Transverse colon (tissue), 4 donors: ENCODE results near the gene SLC36A4. TPM values are rescaled to one million over a fixed set of nuclear protein-coding genes. Genes with fewer than 3 reads are reported as not detected.

Experiments used
- DNase-seq: peaks from one replicate; pipeline ENCODE4 v3.0.0-alpha.2; 2019
- H3K27ac ChIP-seq, 4 donors: fragments of 200-600 bp; sonication (generic); 2 replicates each; pipeline ENCODE4 v1.5.1; 2016 to 2018; ENCODE audit warnings: inconsistent platforms in 4 of 4
- H3K27me3 ChIP-seq: fragments of 200-600 bp; sonication (generic); 2 replicates; pipeline ENCODE4 v1.5.1; 2017; ENCODE audit warnings: inconsistent platforms
- H3K36me3 ChIP-seq, 4 donors: fragments of 200-600 bp; sonication (generic); 2 replicates each; pipeline ENCODE4 v1.5.1; 2017 to 2019; ENCODE audit warnings: inconsistent platforms in 4 of 4
- H3K4me1 ChIP-seq, 4 donors: fragments of 200-600 bp; sonication (generic); 2 replicates each; pipeline ENCODE4 v1.5.1; 2017 to 2020; ENCODE audit warnings: inconsistent platforms in 4 of 4
- H3K4me3 ChIP-seq, 4 donors: fragments of 200-600 bp; sonication (generic); 1 replicate in 1 of 4; 2 replicates in 3 of 4; pipeline versions ENCODE4 v1.5.1 to v1.6.1; 2017 to 2019; ENCODE audit warnings: inconsistent platforms in 4 of 4
- H3K9me3 ChIP-seq, 2 donors: fragments of 200-600 bp; sonication (generic); 2 replicates each; pipeline ENCODE4 v1.5.1; 2017 to 2019; ENCODE audit warnings: inconsistent platforms in 2 of 2
- EP300 ChIP-seq: sonication (generic); formaldehyde crosslinking; IDR thresholded peaks from one replicate; pipeline ENCODE4 v1.6.1; 2017; ENCODE audit warnings: antibody characterized with exemption, low read depth
- POLR2A ChIP-seq: fragments of 450-650 bp; IDR thresholded peaks from one replicate; pipeline ENCODE4 v1.6.1; 2016; ENCODE audit warnings: antibody characterized with exemption, mild to moderate bottlenecking, moderate library complexity
- POLR2AphosphoS5 ChIP-seq, 3 donors: sonication (generic); formaldehyde crosslinking; IDR thresholded peaks; one replicate each; pipeline ENCODE4 v1.6.1; 2016; ENCODE audit warnings: antibody characterized with exemption in 3 of 3
- WGBS, 2 donors: methylation state at CpG; one replicate each; pipeline ENCODE4 v1.1.5; 2018; ENCODE audit warnings: low coverage in 1 of 2; 5-methylcytosine and 5-hydroxymethylcytosine counted together
- in situ Hi-C, 4 donors: fragments of 200-750 bp; cut with MboI; loops; one replicate each; pipeline versions ENCODE4 v1.15.0 to v1.15.1; 2017; ENCODE audit warnings: low sequenced_read_pairs in 3 of 4, low pct_ligation_motif_present in 1 of 4, low pct_unique_long_range_greater_than_20kb in 1 of 4
- intact Hi-C: fragments of 100-400 bp; cut with DNase I; formaldehyde crosslinking; loops from one replicate; pipeline ENCODE4 v1.15.1; 2023; ENCODE audit warnings: low total_unique reads
- total RNA-seq, 4 donors: library from RNA; depleted of rRNA; stranded (reverse); fragments of >200 nt; gene quantifications; one replicate each; pipeline ENCODE4 v1.1.0, GENCODE V29; 2016
- TF ChIP-seq, protein P1 (sequence below), 5 experiments: fragments of 200-600 bp in 3 of 5; fragments of 450-650 bp in 2 of 5; sonication (generic) in 3 of 5; IDR thresholded peaks; 1 replicate in 2 of 5; 2 replicates in 3 of 5; pipeline ENCODE4 v1.5.1; 2016 to 2017; ENCODE audit warnings: antibody characterized with exemption in 5 of 5, inconsistent platforms in 3 of 5, mild to moderate bottlenecking in 2 of 5, moderate library complexity in 1 of 5

The SLC36A4 gene
- total RNA-seq, 4 donors from 2014 or later: 11.7 to 90.5 (median 31.7) TPM

DNA sequence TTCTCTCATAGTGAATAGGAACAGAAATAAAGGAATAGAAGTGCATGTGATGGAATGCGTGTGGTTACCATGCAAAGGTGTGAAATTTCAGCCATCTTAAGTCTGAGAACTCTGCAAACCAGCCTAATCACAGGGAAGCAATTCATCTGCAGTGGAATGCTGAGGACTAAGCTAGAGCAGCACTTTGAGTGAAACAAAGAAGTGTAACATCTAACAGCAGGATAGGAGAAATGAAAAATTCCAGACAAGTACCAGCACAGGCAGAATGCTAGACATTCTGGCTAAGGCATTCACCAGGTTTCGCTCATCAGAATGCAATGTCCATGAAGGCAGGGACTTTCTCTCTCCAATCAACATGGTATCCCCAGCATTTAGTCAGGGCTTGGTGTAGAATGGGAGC lies 41.2 kb upstream of the SLC36A4 start:
- Histone ChIP-seq H3K9me3 (no peaks in the 10 kb centered on the region), H3K4me1 (peaks cover 0 to 15% (median 2%) of the 10 kb centered on the region in 4 donors), H3K27ac (no peak overlapping the region), H3K27me3 (no peaks in the 10 kb centered on the region), H3K36me3 (no peaks in the 10 kb centered on the region), H3K4me3 (no peak overlapping the region)
- intact Hi-C loops: loop anchor here (10.0 kb wide), 1 partner anchor 306 kb away; the partner anchor contains the start of gene SMCO4
- 91 to 95% methylated on average over 2 of the region's 2 CpGs for WGBS, 2 donors
- in situ Hi-C loops: loop anchor here (5.0 to 25.0 kb wide), 5 partner anchors 302 to 418 kb away; partner anchors contain the start of gene SMCO4 (in 3 of the 4)
- DNase-seq: no peak
- no peak for TF ChIP-seq POLR2AphosphoS5 (IDR thresholded peaks at IDR 0.05)
- TF ChIP-seq, protein P1, sequence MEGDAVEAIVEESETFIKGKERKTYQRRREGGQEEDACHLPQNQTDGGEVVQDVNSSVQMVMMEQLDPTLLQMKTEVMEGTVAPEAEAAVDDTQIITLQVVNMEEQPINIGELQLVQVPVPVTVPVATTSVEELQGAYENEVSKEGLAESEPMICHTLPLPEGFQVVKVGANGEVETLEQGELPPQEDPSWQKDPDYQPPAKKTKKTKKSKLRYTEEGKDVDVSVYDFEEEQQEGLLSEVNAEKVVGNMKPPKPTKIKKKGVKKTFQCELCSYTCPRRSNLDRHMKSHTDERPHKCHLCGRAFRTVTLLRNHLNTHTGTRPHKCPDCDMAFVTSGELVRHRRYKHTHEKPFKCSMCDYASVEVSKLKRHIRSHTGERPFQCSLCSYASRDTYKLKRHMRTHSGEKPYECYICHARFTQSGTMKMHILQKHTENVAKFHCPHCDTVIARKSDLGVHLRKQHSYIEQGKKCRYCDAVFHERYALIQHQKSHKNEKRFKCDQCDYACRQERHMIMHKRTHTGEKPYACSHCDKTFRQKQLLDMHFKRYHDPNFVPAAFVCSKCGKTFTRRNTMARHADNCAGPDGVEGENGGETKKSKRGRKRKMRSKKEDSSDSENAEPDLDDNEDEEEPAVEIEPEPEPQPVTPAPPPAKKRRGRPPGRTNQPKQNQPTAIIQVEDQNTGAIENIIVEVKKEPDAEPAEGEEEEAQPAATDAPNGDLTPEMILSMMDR (IDR thresholded peaks at IDR 0.05): no peak
- TF ChIP-seq POLR2A: no peak
- TF ChIP-seq EP300: no peak

- Histone ChIP-seq H3K4me1 (peaks cover 0 to 15% (median 2%) of the 10 kb centered on the region in 4 donors), H3K27ac (peak overlapping the region in 2 of 4 donors; percentile 7 to 48), H3K9me3 (no peaks in the 10 kb centered on the region), H3K4me3 (no peak overlapping the region), H3K36me3 (no peaks in the 10 kb centered on the region), H3K27me3 (no peaks in the 10 kb centered on the region)
- 31 to 35% methylated on average over 8 to 10 of the region's 10 CpGs for WGBS, 2 donors
- in situ Hi-C loops (loop anchor here (5.0 to 25.0 kb wide), 5 partner anchors 300 to 420 kb away; partner anchors contain the start of gene SMCO4 (in 3 of the 4)), intact Hi-C loops (loop anchor here (10.0 kb wide), 1 partner anchor 308 kb away; the partner anchor contains the start of gene SMCO4)
- DNase-seq: peak; percentile 18
- TF ChIP-seq POLR2AphosphoS5 (IDR thresholded peaks at IDR 0.05) (no peak), POLR2A (no peak), EP300 (no peak)
- TF ChIP-seq, protein P1 (IDR thresholded peaks at IDR 0.05): peak; percentile 33 to 82 (median 41)
Observed at GRCh38 chr11:93236741-93237675, 39.2 kb upstream of the SLC36A4 start.

- DNase-seq: peak; percentile 82
- Histone ChIP-seq H3K27ac (no peak overlapping the region), H3K4me1 (peaks cover 0 to 15% (median 2%) of the 10 kb centered on the region in 4 donors), H3K9me3 (no peaks in the 10 kb centered on the region), H3K27me3 (no peaks in the 10 kb centered on the region), H3K4me3 (no peak overlapping the region), H3K36me3 (no peaks in the 10 kb centered on the region)
- 35 to 50% methylated on average over 2 to 4 of the region's 4 CpGs for WGBS, 2 donors
- TF ChIP-seq, protein P1 (IDR thresholded peaks at IDR 0.05): peak; percentile 84 to 88 (median 87)
- TF ChIP-seq EP300: no peak
- intact Hi-C loops (loop anchor here (5.0 to 10.0 kb wide), 2 partner anchors 310 to 413 kb away; partner anchors contain the start of gene SMCO4), in situ Hi-C loops (loop anchor here (5.0 to 25.0 kb wide), 5 partner anchors 297 to 423 kb away; partner anchors contain the start of gene SMCO4 (in 3 of the 4))
Observed at GRCh38 chr11:93234602-93235207, 36.9 kb upstream of the SLC36A4 start.

- intact Hi-C loops: loop anchor here (5.0 to 10.0 kb wide), 2 partner anchors 315 to 417 kb away; partner anchors contain the start of gene SMCO4
- in situ Hi-C loops: loop anchor here (10.0 to 25.0 kb wide), 5 partner anchors 293 to 425 kb away; partner anchors contain the start of gene SMCO4 (in 3 of the 4)
- no peak overlapping the region for H3K27ac ChIP-seq
Observed at GRCh38 chr11:93229876-93230275, 32.1 kb upstream of the SLC36A4 start.

More at GRCh38 chr11:93229876-93230275, 32.1 kb upstream of the SLC36A4 start:
- H3K4me1 ChIP-seq: no peaks in the 10 kb centered on the region
- TF ChIP-seq EP300: no peak
- no peak for TF ChIP-seq POLR2A
- TF ChIP-seq, protein P1 (IDR thresholded peaks at IDR 0.05): no peak
- TF ChIP-seq POLR2AphosphoS5 (IDR thresholded peaks at IDR 0.05): no peak
- no peaks in the 10 kb centered on the region for H3K9me3 ChIP-seq
- H3K27me3 ChIP-seq: no peaks in the 10 kb centered on the region
- DNase-seq: no peak
- H3K36me3 ChIP-seq: no peaks in the 10 kb centered on the region
- WGBS, 2 donors: 95 to 100% methylated on average over 1 of the region's 1 CpG
- H3K4me3 ChIP-seq: no peak overlapping the region
